HG03565 (cell line): Measurements from ENCODE around the gene TNNI3K.
A peak's percentile ranks its signal among the peaks of the same experiment; 100 is the strongest.
"Not testable (repeated sequence)": the region's sequence is repeated elsewhere in the genome, so short reads cannot be mapped to it uniquely, and the experiment has no call there.

Source experiments
- ATAC-seq: cut with Tn5 transposase; IDR thresholded peaks from one replicate; pipeline ENCODE4 v1.9.1; 2021; ENCODE audit warnings: mild to moderate bottlenecking, moderate library complexity; ENCODE audit not compliant: unreplicated experiment

TNNI3K gene, protein sequence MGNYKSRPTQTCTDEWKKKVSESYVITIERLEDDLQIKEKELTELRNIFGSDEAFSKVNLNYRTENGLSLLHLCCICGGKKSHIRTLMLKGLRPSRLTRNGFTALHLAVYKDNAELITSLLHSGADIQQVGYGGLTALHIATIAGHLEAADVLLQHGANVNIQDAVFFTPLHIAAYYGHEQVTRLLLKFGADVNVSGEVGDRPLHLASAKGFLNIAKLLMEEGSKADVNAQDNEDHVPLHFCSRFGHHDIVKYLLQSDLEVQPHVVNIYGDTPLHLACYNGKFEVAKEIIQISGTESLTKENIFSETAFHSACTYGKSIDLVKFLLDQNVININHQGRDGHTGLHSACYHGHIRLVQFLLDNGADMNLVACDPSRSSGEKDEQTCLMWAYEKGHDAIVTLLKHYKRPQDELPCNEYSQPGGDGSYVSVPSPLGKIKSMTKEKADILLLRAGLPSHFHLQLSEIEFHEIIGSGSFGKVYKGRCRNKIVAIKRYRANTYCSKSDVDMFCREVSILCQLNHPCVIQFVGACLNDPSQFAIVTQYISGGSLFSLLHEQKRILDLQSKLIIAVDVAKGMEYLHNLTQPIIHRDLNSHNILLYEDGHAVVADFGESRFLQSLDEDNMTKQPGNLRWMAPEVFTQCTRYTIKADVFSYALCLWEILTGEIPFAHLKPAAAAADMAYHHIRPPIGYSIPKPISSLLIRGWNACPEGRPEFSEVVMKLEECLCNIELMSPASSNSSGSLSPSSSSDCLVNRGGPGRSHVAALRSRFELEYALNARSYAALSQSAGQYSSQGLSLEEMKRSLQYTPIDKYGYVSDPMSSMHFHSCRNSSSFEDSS

DNA sequence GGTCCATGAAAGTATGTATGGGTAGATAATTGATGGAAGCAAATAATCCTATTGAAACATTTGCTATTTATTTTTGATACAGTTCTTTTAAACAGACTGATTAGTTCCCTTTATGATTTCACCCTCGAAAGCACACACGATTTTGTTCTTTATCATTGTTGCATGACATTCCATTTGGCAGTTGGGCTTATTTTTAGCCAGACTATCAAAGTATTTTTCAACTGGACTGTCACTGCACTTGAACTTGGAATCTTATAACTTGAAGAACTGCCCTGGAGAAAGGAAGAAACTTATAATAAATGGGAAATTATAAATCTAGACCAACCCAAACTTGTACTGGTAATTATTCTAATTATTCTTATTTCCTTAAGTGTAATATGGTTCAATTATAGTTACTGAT is at the start of gene TNNI3K:
Gene TNNI3K (plus strand): TSS at position 235 of the 400 bp plus-strand sequence. CDS start 65 bp downstream, at position 300.
- no peak for ATAC-seq

DNA sequence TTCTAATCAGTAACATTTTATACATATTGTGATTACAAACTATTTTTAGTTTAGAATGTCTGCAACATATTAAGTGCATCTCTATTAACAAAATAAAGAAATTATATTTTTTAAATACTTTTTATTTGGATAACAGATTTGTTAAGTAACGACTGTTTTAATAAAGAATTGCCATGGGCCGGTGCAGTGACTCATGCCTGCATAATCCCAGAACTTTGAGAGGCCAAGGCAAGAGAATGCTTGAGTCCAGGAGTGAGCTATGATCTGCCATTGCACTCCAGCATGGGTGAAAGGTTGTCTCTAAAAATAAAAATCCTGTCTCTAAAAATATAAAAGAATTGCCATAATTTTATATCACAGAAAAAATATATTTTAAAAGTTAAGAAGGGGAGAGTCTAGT is 41.3 kb upstream of the TNNI3K start:
- no peak for ATAC-seq

DNA sequence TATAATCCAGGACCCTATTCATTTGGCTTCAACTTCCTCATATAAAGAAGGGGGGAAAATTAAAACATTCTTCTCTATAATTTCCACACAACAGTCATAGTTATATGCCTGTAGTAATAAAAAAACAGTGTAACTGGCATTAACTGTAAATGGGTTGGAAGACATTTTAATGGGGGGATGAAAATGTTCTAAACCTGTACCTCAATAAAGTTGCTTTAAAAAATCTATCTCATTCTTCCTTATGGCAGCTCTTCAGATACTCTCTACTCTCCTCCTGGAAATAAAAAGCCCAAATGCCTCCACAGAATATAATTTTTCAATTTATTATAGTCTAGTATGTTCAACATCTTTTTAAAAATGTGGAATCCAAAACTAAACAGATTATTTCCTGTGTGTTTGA is 39.8 kb upstream of the TNNI3K start:
- ATAC-seq, result no peak

DNA sequence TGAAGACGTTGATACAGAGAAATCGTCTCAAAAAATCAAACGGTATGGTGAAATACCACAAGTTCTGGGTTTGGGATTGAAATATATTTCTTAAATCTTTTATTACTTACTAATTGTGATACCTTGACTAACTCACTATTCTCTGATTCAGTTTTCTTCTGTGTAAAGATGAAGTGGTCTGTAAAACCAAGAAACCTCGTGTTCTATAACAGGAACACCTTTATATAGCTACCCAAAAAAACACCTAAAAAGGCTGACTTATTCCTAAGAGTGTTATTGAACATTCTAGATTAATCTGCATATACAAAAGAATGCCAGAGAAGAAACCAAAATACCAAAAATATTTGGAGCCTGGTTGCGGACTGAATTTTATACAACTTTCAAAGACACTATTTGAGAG is 37.9 kb upstream of the TNNI3K start:
- peak; percentile 20 for ATAC-seq

DNA sequence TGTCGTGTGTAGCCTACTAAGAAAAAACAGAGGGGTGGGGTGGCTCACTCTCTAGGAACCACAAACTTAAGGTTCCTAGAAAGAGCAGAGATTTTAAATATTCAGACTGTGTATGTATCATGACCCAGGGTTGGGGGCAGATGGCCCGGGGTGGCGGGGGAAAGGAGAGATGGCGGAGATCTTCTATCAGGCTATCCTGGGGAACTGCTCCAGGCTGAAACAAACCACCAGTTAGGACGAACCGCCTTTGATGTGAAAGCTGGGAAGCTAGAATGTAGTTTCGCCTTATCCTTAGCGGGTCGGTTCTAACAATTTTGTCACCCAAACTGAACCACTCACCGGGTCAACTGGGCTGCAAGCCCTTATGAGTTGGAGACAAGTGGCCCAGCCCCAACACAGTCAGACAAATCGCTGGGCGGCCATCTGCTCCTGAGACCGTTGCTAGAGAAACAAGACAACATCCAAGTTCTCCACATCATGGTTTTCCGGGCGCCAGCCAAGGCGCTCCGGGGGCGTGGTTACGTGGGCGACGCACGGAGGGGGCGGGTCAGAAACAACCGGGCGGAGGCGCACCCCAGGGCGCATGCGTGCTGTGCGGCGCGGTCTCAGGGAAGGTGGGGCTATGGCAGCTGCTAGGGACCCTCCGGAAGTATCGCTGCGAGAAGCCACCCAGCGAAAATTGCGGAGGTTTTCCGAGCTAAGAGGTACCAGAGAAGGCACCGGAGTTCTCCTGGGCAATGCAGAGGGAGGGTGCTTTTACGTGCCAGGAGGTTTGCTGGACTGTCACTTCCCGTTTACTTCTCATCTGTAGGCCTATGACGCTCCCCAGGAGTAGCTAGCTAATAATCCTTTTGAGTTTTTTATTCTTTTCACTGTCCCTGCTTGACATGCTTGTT is 37.3 kb upstream of the TNNI3K start, which contains the start of the genes FPGT and LRRIQ3:
Gene FPGT (plus strand): TSS at position 586 of the 896 bp plus-strand sequence. CDS start 37 bp downstream, at position 623.
Gene LRRIQ3 (minus strand): TSS at position 520 of the 896 bp plus-strand sequence. CDS start 14,492 bp downstream, outside the sequence.
- ATAC-seq, result peak; percentile 88

DNA sequence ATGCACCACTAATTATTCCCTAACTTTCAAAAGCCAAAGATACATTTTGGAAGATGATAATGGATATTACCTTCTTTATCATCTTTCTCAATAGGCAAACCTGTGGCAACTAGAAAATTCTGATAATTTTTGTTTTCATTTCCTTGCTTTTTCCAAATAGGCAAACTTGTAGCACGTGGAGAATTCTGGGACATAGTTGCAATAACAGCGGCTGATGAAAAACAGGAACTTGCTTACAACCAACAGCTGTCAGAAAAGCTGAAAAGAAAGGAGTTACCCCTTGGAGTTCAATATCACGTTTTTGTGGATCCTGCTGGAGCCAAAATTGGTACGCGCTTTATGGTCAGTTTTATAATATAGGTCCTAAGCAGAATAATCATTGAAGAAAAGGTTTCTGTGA is 35.7 kb upstream of the TNNI3K start:
- ATAC-seq, result no peak

DNA sequence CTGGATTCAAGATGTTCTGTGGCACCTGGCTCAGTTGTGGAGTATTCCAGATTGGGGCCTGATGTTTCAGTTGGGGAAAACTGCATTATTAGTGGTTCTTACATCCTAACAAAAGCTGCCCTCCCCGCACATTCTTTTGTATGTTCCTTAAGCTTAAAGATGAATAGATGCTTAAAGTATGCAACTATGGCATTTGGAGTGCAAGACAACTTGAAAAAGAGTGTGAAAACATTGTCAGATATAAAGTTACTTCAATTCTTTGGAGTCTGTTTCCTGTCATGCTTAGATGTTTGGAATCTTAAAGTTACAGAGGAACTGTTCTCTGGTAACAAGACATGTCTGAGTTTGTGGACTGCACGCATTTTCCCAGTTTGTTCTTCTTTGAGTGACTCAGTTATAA is 29.9 kb upstream of the TNNI3K start:
- no peak for ATAC-seq

DNA sequence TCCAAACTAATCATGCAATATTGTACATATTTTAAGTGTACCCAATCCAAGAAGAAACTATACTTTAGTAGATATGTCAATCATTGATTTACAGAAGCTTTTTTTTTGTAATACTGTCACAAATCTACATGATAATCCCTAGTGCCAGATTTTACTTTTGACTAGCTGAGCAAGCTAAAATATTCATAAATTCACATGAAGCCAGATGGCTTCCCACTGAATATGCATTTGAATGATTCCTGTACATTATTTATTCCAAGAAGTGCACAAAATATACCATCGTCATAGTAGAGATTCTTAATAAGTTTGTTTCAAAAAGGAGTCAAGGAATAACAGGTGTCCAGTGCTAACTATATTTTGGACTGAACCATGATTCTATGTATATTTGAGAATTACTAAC is 20.0 kb upstream of the TNNI3K start:
- no peak for ATAC-seq

DNA sequence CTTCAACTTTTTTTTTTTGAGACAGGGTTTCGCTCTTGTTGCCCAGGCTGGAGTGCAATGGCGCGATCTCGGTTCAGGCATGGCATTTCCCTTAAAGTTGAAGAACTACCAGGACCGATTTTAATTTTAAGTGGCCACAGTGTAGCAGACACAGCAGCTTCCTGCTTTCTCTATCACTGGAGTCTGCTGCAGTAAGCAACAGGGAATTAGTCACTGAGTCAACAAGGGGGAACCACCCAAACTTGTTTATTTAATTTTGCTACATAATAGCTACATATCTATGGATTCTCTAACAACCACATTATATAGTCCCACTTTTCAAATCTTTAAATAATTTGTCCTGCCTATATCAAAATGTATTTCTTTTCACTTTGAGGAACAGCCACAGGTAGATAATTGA is 12.5 kb upstream of the TNNI3K start:
- no peak for ATAC-seq

DNA sequence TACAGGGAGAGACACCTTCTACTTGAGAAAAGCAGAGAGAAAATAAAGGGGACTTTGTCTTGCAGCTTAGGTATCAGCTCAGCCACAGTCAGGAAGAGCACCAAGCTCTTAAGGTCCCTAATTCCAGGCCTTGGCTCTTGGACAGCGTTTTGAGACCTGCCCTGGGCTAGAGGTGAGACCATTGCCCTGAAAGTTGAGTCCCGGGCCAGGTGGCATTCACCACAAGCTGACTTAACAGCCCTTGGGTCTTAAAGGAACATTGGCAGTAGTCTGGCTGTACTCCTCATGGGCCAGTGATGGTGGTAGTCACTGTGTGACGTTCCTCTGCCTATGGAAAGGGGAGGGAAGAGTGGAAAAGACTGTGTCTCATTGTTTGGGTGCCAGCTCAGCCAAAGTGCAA is 11.7 kb upstream of the TNNI3K start:
- ATAC-seq, result no peak

DNA sequence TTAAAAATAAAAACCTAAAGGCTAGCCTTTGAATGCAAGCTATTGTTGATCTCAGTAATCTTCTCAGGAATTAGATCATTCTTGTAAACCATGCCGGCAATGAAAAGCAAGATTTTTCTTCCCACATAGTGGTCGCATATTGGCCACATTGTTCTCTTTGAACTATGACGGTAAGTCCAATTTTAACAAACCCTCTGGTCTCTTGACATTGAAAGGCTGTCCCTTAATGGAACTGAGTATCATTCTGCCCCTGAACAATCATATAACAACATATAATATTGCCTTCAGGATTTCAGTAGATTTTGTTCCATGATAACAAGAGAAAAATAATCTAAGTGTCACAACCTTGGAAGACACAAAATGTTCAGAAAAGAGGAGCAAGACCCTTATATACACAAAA is 1.3 kb downstream of the TNNI3K start:
- ATAC-seq, result no peak

DNA sequence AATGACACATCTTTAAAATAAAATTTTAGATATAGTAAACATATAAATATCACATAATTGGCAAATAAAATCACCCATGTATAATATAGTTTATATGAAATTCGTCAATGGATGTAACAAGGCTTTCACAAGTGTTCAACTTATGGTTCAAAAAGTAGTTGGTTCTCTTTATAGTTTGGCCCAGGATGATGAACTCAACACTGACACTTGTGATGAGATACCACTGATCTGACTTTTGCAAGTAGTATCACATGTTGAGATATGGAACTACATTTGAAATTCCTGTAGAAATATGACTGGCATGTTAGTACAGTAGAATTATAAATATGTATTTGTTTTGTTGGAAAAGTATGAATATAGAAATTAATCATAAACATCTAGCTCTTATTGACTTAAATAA is 1.8 kb downstream of the TNNI3K start:
- ATAC-seq, result no peak

DNA sequence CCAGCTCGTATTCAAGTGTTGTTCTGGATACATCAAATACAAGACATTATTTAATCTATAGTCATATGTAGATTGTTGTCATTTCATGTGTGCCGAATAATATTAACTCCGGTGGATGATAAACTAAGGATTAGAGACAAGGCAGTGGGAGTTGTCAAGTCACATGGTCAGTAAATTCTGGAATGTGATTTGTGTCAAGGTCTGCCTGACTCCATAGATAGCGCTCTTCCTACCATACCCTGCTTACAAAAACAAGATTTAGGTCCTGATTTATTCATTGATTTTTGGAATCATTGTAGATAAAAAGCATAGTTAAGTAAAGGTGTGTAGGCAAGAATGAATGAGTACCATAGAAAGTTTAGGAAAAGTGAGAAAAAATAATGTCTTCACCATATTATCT is 2.6 kb downstream of the TNNI3K start:
- ATAC-seq, result no peak

DNA sequence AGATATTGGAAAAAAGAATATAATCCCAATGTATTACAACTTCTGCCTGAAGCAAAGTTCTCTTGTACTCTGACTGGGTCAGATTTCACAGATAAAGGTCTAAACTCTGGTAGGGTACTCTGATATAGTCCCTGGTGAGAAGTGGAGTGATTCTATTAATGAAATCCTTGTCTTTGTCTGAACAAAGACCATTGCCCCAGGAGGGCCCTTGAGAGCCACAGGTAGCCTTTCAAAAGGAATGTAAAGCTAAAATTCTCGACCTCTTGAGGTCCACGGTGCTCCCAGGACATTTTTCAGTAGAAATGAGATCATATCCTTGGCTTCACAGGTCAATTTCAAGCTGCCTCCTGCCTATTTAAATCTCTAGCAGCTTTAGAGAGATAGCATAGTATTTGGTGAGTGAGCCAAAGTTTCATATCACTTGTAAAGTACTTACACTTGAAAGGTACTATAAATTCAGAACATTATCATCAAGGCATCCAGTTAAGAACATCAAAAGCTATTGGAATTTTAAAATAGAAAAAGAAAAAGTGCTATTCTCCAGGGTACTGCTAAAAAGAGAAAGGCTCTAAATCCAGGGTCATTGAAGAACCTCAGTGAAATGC is 10.1 kb downstream of the TNNI3K start:
- ATAC-seq, result no peak

DNA sequence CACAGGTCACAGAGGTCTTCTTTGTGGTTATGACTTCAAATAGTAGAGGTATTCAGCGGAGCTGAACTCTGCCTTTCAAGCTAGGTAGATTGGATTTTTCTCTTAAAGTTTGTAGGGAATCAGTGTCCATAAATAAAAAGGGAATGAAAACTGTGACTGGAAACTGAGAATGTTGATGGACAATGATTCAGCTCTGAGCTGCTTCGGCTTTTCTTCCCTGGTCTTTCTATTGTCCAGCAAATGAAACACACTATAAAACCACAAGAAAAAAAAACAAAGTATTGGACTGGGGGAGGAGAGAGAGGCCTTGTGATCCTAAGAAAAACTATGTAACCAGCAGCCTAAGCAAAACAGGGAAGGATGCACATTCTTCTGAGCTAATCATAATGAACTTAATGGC is 11.1 kb downstream of the TNNI3K start:
- ATAC-seq, result no peak

DNA sequence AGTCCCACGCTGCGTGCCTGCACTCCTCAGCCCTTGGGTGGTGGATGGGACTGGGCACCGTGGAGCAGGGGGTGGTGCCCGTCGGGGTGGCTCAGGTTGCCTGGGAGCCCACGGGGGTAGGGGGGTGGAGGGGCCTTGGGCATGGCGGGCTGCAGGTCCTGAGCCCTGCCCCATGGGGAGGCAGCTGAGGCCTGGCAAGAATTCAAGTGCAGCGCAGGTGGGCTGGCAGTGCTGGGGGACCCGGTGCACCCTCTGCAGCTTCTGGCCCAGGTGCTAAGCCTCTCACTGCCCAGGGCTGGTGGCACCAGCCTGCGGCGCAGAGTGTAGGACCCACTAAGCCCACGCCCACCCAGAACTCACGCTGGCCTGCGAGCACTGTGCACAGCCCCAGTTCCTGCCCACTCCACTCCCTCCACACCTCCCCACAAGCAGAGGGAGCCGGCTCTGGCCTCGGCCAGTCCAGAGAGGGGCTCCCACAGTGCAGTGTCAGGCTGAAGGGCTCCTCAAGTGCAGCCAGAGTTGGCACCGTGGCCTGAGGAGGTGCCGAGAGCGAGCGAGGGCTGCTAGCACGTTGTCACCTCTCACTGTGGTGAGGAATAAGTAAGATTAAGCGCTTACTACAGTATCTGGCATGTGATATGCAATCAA is 12.8 kb downstream of the TNNI3K start:
- no peak for ATAC-seq

DNA sequence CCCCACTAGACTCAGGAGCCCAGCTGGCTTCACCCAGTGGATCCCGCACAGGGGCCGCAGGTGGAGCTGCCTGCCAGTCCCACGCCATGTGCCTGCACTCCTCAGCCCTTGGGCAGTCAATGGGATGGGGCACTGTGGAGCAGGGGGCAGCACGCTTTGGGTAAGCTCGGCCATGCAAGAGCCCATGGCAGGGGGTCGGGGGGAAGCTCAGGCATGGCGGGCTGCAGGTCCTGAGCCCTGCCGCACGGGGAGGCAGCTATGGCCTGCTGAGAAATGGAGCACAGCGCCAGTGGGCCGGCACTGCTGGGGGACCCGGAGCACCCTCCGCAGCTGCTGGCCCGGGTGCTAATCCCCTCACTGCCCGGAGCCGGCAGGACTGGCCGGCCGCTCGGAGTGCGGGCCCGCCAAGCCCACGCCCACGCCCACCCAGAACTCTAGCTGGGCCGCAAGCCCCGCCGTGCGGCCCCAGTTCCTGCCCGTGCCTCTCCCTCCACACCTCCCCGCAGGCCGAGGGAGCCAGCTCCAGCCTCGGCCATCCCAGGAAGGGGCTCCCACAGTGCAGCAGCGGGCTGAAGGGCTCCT is 18.1 kb downstream of the TNNI3K start:
- not testable (repeated sequence) for ATAC-seq

DNA sequence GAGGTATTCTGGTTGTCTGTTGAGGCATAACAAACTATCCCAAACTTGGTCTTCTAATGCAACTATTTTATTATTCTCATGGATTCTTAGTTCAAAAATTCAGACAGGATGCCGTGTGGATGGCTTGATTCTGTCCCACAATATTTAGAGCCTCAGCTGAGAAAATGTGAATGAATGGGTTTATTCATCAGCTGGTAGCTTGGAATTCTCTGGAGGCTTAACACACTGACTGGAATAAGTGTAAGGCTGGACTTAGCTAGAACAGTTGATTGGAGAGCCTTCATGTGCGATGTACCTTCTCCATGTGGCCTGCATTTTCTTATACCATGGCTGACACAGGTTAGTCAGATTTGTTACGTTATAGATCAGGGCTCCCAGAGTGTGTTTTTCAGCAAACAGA is 30.8 kb downstream of the TNNI3K start:
- no peak for ATAC-seq

DNA sequence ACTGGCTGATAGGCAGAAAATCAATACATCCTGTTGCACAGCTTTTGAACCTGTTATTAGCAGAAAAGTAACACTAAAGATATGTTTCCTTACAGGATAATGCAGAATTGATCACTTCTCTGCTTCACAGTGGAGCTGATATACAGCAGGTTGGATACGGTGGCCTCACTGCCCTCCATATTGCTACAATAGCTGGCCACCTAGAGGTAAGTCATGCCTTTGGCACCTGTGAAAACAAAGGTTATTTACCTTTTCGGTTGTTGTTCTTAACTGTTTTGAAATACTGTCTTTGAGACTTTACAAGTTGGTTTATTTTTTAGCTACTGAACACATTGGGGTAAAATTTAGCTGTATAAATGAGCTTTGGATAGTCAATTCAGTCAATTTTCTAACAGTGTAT is 36.3 kb downstream of the TNNI3K start:
- ATAC-seq, result no peak
